Activated CD4-positive, alpha-beta T cell treated with anti-CD3 and anti-CD28 coated beads for 4 hours (primary cell): ENCODE results near the gene ZNF460.
"Not testable (repeated sequence)": the region's sequence is repeated elsewhere in the genome, so short reads cannot be mapped to it uniquely, and the experiment has no call there.

Experiments
- DNase-seq, 2 donors: peaks; one replicate each; pipeline ENCODE4 v3.0.0-alpha.2; 2020

Gene ZNF460

GRCh38 chr19:57280165-57280961 lies at the start of gene ZNF460:
TSS of gene ZNF460 (plus strand) at chr19:57280485. CDS start at chr19:57280807, 322 bp downstream.
- peak; percentile 95 to 96 for DNase-seq

GRCh38 chr19:57231686-57232085 lies 48.6 kb upstream of the ZNF460 start:
- DNase-seq, result no peak

- no peak for DNase-seq
Measured at GRCh38 chr19:57233207-57233606, 47.1 kb upstream of the ZNF460 start.

GRCh38 chr19:57239982-57240310 lies 40.3 kb upstream of the ZNF460 start:
- no peak for DNase-seq

DNA sequence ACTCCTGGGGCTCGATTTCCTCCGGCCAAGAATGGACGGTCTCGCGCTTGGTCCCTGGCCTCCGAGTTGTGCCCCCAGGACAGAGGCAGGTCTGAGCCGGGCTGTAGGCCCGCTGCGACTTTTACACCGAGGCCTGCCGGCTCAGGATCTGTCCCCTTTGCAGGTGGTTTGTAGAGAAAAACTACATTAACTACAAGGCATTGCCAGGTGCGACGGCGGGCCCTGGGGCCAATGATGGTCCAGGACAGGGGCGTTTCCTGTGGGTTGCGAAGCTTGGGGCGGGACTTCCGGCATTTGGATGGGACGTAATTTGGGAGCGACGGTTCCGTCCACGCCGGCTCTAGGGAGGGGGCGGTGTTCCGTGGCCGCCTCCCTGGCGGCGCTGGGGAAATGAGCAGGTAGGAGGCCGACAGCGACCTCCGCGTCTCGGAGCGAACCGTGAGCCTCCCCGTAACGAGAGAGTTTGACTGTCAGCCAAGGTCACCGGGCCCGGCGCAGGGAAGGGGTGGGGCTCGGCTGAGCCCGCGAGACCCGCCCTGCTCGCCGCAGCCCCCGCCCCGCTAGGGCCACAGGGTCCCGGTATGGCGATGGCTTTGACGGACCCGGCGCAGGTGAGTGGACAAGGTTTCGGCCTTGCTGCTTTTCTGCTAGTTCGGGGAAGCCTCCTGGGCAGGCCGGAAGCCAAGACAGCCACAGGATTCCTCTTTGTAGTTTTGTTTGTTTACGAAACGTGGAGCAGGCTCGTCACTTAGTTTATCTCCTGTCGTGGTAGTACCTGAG lies 39.8 kb upstream of the ZNF460 start, which contains the start of gene ZNF805:
ZNF805 (plus strand) TSS at position 322 of the 780 bp plus-strand sequence; CDS start at position 582, 260 bp downstream.
- peak; percentile 95 to 96 for DNase-seq

DNA sequence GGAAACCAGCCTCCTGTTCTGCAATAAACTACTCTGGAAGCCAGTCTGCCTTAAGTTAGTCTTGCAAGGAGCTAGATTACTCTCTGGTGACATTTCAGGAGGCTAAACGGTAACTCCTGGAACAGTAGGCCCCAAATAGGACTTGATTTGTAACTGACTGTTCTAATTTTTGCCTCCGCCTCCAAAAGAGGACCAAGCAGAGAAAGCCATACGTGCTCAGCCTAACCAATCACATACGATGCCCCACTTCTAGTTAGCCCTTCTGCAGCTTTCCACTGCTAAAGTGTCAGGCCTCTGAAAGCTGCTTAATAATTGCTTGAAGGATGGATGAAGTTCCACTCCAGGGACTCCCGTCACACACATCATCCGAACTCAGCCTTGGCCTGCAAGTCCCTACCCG lies 39.1 kb upstream of the ZNF460 start:
- DNase-seq, result no peak

- DNase-seq, result no peak
Measured at GRCh38 chr19:57242821-57243220, 37.5 kb upstream of the ZNF460 start.

DNA sequence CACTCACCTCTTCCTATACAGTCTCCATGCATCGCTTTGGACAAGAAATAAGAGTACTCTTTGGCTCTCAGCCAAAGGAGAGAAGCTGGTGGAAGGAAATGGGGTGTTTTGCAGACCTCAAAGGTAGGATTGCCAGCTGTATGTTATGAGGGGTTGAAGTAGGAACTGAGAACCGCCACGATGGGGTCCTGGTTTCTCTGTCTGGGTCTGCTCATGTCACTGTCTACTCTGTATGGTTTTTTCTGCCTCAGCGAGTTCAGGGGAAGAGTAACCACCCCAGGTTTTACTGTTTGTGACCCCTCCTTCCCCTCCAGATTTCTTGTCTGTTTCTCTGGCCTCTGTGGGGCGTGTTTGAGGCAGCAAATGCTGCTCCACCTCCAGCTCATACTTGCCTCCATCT lies 35.8 kb upstream of the ZNF460 start:
- no peak for DNase-seq

GRCh38 chr19:57245066-57245465 lies 35.2 kb upstream of the ZNF460 start:
- no peak for DNase-seq

- DNase-seq, result no peak
Measured at GRCh38 chr19:57245959-57246358, 34.3 kb upstream of the ZNF460 start.

GRCh38 chr19:57248646-57249045 lies 31.6 kb upstream of the ZNF460 start:
- no peak for DNase-seq

- no peak for DNase-seq
Measured at GRCh38 chr19:57249329-57249728, 31.0 kb upstream of the ZNF460 start.

DNA sequence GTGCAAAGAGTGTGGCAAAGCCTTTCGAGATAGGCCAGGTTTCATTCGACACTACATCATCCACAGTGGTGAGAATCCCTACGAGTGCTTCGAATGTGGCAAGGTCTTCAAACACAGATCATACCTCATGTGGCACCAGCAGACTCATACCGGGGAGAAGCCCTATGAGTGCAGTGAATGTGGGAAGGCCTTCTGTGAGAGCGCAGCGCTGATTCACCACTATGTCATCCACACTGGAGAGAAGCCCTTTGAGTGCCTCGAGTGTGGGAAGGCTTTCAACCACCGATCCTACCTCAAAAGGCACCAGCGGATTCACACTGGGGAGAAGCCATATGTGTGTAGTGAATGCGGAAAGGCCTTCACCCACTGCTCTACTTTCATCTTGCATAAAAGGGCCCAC lies 26.5 kb upstream of the ZNF460 start:
- not testable (repeated sequence) for DNase-seq

GRCh38 chr19:57262044-57262443 lies 18.2 kb upstream of the ZNF460 start:
- DNase-seq, result no peak

- no peak for DNase-seq
Measured at GRCh38 chr19:57263244-57263741, 17.0 kb upstream of the ZNF460 start.

- no peak for DNase-seq
Measured at GRCh38 chr19:57267291-57267690, 13.0 kb upstream of the ZNF460 start.

GRCh38 chr19:57269515-57270250 lies 10.6 kb upstream of the ZNF460 start:
- DNase-seq, result no peak

- DNase-seq, result no peak
Measured at GRCh38 chr19:57271280-57271679, 9.0 kb upstream of the ZNF460 start.

- no peak for DNase-seq
Measured at GRCh38 chr19:57273014-57273413, 7.3 kb upstream of the ZNF460 start.

DNA sequence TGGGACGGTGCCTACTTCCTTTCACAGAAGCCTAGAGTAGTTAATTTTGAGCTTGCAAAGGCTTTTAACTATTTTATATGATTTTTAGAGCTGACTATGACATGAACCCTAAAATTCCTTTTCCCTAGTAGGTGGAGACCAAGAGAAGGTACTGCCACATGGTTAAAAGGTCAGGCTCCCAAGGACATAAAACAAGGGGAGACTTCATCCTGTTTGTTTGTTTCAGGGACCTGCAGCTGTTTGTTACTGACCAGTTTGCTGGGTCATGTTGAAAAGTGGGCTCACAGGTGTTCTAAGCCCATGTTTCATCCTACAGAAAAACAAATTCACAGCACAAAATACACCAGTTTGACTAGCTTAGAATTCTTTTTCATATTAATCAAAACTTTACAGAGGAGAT lies 3.9 kb upstream of the ZNF460 start:
- no peak for DNase-seq

- not testable (repeated sequence) for DNase-seq
Measured at GRCh38 chr19:57278481-57278880, 1.8 kb upstream of the ZNF460 start.

DNA sequence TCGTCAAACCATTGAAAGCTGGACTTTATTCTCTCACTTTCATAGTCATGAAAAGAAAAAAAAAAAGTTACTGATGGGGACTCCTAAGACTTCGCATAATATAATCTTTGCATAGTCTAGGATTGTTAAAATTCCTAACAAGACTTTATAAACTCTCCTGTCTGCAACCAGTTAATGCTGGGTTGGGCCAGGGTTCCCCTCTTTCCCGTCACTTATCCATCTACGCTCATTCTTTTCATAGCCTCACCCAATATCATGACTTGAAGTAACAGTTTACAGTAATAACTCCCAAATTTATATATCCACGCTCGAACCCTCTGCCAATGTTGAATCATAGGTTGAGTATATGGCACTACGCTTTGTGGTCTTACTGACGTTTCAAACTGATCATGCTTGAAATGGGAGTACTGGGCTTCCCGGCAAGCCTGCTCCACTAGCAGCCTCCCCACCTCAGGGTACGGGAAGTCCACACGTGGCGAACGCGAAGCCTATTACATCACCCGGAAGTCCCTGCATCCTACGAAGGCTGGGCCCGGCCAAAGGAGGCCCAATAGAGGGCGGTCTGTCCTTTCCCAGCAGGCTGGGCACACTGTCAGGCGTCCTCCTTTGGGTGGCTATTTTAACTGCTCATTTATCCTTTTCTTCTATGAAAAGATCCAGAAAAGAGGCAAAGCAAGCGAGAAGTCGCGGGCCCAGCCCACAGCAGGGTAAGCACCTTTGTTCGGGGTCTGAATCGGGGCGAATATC lies 694 bp upstream of the ZNF460 start:
- DNase-seq, result peak; percentile 81 to 89
